HG02943 (cell line): ENCODE data around the gene JAZF1.
A peak's percentile ranks its signal among the peaks of the same experiment; 100 is the strongest.
"Not testable (repeated sequence)": the region's sequence is repeated elsewhere in the genome, so short reads cannot be mapped to it uniquely, and the experiment has no call there.

Experiments used
- ATAC-seq: cut with Tn5 transposase; IDR thresholded peaks from one replicate; pipeline ENCODE4 v1.9.1; 2021; ENCODE audit warnings: mild to moderate bottlenecking, low read depth, moderate library complexity; ENCODE audit not compliant: unreplicated experiment

JAZF1 gene

GRCh38 chr7:28020302-28020940 lies 160.2 kb downstream of the JAZF1 start:
- ATAC-seq = peak; percentile 73

DNA sequence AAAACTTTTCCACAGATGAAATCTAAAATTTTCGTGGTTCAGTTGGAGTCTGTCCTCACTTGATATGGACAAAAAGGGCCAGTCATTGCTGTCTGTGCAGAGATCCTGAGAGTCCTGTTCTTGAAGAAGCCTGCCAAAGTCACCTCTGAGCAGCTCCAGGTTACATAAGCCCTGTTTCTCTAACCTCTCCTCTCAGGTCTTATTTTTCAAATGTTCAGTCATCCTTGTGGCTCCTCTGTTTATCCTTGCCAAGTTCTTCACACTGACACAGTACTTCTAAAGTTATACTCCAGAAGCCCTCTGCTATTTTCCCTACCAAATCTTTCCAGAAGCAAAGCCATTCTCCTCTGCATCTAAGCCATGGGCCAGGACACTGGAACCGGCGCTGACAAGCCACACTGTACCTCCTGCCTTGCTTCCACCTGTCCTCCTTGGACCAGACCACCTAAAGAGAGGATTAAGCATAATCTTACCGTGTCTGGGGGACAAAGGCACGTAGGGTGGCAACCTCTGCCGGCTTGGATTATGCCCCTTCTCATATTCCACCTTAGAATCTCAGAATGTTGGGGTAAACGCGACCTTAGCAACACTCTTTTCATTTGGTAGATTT lies 161.6 kb downstream of the JAZF1 start:
- no peak for ATAC-seq

DNA sequence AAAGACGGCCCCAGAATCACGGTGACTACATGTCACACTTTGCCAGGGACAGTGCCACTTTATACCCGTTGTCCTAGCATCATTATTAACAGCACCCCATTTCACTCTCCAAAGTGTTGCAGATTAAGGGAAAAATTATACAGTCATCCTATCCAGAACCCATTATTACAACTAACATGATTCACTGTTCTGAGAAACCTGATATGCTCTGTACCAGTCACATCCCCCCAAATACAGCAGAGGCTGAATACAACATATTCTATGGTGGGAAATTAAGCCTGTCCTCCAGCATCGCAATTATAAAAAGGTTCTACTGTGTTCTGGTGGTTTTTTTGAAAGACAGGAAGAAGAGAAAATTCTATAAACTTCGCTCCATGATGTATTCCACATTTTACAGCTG lies 162.1 kb downstream of the JAZF1 start:
- no peak for ATAC-seq

DNA sequence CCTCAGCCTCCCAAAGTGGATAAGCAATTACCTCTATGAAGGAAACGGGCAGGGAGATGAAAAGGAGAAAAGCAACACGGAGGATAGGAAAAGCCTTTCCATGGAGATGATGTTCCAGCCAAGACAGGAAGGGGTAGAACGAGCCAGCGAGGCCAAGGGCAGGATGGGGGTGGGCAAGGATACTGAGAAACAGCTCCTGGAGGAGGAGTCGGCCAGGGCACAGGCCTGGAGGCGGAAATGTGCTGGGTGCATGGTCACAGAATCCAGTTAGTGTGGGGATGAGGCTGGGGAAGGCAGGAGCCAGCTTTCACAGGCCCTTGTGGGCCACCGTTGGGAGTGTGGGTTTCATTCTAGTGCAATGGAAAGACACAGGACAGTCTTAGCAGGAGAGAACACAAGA lies 162.6 kb downstream of the JAZF1 start:
- ATAC-seq = no peak

DNA sequence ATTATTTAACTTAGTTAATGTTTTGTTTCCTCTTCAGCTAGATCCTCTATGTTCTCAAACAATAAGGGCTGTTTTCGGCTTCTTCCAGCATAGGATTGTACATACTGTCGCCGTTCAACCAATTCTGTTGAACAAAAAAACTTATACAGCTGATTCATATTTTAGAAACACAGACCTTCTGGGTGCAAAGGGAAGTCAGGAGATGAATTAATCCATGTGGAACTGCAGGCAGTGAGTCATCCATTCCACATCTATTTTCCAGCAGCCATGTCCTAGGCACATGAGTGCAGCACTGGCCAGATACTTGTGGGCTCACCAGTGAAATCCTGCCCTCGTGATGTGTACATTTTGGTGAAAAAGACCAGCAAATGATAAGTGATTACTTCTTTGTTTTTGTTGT lies 163.2 kb downstream of the JAZF1 start:
- ATAC-seq = no peak

- no peak for ATAC-seq
These were observed 164.3 kb downstream of the JAZF1 start for GRCh38 chr7:28016297-28016696.

DNA sequence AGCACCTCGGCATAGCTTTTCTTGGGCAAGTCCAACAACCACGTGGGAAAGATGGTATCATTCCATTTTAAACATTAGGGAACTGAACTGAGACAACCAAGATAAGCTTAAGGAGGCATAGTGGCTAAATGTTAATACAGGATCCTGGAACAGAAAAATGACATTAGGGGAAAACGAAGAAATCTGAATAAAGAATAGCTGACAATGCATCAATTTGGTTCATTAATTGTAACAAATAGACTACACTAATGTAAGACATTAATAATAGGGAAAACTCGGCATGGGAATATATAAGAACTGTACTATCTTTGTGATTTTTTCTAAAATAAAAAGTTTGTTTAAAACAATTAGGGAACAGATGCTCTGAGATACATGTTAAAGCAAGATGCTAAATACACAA lies 165.4 kb downstream of the JAZF1 start:
- ATAC-seq = no peak

DNA sequence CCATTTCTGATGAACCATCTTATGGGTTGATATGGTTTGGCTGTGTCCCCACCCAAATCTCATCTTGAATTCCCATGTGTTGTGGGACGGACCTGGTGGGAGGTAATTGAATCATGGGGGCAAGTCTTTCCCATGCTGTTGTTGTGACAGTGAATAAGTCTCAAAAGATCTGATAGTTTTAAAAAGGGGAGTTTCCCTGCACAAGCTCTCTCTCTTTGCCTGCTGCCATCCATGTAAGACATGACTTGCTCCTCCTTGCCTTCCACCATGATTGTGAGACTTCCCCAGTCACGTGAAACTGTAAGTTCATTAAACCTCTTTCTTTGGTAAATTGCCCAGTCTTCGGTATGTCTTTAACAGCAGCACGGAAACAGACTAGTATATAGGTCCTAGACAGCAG lies 166.3 kb downstream of the JAZF1 start:
- not testable (repeated sequence) for ATAC-seq

DNA sequence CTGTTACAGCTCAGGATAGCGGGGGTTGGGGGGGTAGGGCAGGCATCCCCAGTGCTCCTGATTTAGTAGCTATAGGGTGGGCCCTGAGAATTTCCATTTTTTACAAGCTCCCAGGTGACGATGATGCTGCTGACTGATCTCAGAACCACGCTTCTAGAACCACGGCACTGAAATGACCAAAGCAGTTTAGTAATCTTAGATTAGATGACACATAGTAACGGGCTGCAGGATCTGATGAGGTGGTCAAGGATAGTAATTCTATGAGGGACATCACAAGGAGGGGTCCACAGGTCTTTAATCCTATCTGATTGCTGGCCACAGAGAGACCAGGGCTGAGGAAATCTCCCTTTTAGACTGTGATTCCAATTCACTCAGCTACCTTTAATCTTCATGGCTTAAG lies 167.2 kb downstream of the JAZF1 start:
- ATAC-seq = no peak

GRCh38 chr7:28013019-28013418 lies 167.6 kb downstream of the JAZF1 start:
- no peak for ATAC-seq

GRCh38 chr7:28008911-28009310 lies 171.7 kb downstream of the JAZF1 start:
- ATAC-seq = no peak

DNA sequence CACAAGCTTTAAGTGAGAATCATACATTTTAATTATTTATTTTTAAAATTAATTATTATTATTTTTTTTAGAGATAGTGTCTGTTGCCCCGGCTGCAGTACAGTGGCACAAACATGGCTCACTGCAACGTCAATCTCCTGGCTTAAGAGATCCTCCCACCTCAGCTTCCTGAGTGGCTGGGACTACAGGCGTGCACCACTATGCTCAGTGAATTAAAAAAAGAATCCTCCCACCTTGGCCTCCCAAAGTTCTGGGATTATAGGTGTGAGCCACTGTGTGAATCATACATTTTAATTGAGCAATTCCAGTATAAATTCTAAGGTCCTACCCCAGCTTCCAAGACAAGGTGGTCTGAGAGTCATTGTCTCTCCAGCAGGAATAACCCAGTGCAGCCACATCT lies 172.4 kb downstream of the JAZF1 start:
- ATAC-seq = no peak

- no peak for ATAC-seq
These were observed 174.1 kb downstream of the JAZF1 start for GRCh38 chr7:28006491-28006890.

DNA sequence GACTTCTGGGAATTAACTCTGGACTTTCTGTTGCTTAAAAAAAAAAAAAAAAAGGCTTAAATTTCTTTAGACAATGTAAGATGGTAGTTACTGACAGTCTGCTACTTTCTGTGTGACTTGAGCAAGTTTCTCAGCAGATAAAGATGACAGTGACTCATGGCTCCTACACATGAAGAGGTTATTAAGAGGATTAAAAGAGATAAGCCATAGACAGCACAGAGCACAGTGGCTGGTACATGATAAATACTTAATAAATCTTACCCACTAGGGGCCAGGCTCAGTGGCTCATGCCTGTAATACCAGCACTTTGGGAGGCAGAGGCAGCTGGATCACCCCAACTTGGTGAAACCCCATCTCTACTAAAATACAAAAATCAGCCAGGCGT lies 174.8 kb downstream of the JAZF1 start:
- ATAC-seq = no peak

- no peak for ATAC-seq
These were observed 175.3 kb downstream of the JAZF1 start for GRCh38 chr7:28005075-28005846.

DNA sequence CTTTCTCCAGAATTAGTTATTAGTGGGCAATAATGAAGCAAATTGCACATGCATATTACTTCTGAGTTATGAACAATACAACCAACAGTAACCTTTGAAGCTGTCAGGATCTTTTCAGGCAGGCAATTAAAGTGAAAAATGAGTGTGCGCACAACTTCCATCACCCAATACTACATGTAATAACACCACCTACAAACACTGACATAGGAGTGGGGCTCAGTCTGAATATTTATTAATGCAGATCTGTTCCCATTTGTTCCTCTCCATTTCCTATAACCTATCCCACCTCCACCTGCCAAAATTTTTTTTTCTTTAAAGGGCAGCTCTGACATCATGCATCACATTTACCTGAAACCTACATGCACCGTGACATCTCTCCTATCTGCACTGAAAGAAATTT lies 177.2 kb downstream of the JAZF1 start:
- no peak for ATAC-seq

GRCh38 chr7:28002638-28003037 lies 178.0 kb downstream of the JAZF1 start:
- no peak for ATAC-seq

DNA sequence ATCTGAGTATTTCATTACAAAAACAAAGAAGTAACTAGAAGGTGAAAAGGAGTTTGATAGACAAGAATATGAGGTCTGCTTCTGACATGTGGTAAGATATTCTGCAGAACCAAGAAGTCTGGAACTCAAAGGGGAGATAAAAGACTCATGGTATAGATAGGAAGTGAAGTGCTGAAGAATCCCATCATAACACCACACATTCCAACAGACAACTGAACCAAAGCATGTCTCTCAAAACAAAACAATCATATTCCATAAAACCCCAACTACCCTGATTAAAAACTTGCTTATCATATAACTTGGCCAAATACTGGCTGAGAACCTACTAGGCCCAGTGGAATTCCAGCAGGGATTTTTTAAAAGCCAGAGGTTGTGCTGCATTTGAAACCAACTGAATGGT lies 178.7 kb downstream of the JAZF1 start:
- ATAC-seq = no peak

DNA sequence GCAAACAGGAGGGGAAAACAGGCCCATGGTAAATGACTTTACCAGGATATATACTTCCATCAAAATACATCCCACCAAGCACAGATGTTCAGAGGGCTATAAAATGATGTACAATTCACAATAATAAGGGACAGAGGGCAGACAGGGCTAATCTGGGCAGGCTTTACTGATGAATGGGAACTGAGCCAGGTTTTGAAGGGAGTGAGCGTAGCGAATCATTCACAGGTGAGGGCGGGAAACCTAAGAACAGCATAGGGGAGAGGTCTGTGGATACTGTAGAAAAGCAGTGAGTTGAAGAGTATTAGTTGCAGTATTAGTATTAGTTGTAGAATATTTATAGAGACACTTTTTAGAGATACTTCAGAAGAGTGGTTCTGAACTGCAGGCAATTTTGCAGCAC lies 180.8 kb downstream of the JAZF1 start:
- no peak for ATAC-seq

DNA sequence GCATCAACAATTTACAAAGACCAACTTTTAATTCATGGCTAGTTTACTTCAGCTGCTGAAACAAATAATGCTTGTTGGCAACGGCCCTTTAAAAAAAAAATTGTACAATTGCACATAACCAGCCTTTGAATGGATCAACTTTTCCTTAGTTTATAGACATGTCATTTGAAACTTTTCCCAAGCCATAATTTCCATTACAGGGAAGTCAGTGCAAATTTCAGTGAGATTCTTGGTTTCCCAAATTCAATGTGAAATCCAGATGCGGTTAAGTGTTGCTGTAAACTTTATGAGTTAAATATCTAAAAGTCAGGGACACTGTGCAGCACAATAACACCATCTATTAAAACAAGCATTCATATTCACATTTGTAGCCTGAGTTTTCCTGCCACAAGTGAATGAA lies 182.2 kb downstream of the JAZF1 start:
- ATAC-seq = no peak

DNA sequence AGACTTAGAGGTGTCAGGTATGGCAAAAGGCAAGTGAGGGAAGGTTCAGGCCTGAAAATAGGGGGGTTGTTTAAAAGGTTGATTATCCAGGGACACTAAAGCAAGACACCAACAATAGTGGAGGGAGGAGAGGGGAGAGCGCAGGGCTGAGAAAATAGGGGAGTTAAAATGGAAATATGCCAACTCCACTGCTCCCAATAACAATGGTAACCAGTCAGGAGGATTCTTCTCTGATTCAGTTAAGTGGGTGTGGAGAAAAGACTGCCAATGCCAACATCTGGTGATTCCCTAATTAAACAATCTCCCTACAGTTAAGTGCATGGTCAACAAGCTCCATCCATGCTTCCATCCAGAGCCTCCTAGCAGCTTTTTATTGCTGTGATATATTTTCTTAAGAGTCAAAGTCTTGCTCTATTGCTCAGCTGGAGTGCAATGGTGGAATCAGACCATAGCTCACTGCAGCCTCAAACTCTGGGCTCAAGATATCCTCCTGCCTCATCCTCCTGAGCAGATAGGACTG lies 183.3 kb downstream of the JAZF1 start:
- ATAC-seq = no peak

- no peak for ATAC-seq
These were observed 184.5 kb downstream of the JAZF1 start for GRCh38 chr7:27996141-27996540.
